ENCODE results near the gene SIN3B.

GRCh38 chr19:16830679-16831078 lies 1.5 kb downstream of the SIN3B start:
- TF ChIP-seq CTCF (IDR thresholded peaks at IDR 0.05; ENCODE audit: poor library complexity, severe bottlenecking) = no peak
- no peak for TF ChIP-seq EZH2 (IDR thresholded peaks at IDR 0.05; ENCODE audit: borderline replicate concordance, insufficient read depth, low read length, poor library complexity, severe bottlenecking)
- TF ChIP-seq TAF1 (IDR thresholded peaks at IDR 0.05; ENCODE audit: low read depth) = no peak
- no peak for TF ChIP-seq RAD21 (conservative IDR thresholded peaks at IDR 0.05)
- no peak for TF ChIP-seq SMC3 (conservative IDR thresholded peaks at IDR 0.05; ENCODE audit: poor library complexity)
- no peak for TF ChIP-seq POLR2AphosphoS5 (IDR thresholded peaks at IDR 0.05)
